ENCODE results near the gene DIAPH3. TPM values are rescaled to one million over a fixed set of nuclear protein-coding genes. Genes with fewer than 3 reads are reported as not detected.

Gene DIAPH3
- total and polyA plus RNA-seq, 2 of the 8 experiments (the other 6 are each of a cell fraction or from before 2014, with no cell fraction given), result 8.0 to 30.8 TPM

DNA sequence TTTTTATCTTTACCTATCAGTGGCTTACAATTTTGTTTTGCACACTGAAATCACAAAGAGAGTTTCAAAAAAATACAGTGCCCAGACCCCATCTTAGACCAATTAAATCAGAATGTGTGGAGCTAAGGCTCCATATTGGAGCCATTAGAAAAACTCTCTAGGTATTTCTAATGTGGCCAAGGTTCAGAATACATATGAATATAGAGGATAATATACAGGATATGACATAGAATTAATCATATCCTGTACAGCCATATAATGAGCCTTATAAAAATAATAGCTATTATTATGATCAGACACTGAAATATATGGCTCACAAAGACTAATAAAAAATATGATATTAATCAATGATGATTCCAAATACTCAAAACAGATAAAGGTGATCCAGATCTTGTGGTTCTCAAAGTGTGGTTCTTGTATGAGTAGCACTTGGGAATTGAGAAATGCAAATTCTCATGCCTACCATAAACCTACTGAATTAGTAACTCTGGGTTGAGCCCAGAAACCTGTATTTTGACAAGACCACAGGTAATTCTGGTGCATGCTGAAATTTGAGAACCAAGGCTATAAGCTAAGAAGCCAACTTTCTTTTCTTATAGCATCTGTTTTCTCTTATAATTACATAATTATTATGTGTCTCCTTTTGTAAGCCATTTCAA, 408.0 kb downstream of the DIAPH3 start (continued):
- TF ChIP-seq, protein P1, sequence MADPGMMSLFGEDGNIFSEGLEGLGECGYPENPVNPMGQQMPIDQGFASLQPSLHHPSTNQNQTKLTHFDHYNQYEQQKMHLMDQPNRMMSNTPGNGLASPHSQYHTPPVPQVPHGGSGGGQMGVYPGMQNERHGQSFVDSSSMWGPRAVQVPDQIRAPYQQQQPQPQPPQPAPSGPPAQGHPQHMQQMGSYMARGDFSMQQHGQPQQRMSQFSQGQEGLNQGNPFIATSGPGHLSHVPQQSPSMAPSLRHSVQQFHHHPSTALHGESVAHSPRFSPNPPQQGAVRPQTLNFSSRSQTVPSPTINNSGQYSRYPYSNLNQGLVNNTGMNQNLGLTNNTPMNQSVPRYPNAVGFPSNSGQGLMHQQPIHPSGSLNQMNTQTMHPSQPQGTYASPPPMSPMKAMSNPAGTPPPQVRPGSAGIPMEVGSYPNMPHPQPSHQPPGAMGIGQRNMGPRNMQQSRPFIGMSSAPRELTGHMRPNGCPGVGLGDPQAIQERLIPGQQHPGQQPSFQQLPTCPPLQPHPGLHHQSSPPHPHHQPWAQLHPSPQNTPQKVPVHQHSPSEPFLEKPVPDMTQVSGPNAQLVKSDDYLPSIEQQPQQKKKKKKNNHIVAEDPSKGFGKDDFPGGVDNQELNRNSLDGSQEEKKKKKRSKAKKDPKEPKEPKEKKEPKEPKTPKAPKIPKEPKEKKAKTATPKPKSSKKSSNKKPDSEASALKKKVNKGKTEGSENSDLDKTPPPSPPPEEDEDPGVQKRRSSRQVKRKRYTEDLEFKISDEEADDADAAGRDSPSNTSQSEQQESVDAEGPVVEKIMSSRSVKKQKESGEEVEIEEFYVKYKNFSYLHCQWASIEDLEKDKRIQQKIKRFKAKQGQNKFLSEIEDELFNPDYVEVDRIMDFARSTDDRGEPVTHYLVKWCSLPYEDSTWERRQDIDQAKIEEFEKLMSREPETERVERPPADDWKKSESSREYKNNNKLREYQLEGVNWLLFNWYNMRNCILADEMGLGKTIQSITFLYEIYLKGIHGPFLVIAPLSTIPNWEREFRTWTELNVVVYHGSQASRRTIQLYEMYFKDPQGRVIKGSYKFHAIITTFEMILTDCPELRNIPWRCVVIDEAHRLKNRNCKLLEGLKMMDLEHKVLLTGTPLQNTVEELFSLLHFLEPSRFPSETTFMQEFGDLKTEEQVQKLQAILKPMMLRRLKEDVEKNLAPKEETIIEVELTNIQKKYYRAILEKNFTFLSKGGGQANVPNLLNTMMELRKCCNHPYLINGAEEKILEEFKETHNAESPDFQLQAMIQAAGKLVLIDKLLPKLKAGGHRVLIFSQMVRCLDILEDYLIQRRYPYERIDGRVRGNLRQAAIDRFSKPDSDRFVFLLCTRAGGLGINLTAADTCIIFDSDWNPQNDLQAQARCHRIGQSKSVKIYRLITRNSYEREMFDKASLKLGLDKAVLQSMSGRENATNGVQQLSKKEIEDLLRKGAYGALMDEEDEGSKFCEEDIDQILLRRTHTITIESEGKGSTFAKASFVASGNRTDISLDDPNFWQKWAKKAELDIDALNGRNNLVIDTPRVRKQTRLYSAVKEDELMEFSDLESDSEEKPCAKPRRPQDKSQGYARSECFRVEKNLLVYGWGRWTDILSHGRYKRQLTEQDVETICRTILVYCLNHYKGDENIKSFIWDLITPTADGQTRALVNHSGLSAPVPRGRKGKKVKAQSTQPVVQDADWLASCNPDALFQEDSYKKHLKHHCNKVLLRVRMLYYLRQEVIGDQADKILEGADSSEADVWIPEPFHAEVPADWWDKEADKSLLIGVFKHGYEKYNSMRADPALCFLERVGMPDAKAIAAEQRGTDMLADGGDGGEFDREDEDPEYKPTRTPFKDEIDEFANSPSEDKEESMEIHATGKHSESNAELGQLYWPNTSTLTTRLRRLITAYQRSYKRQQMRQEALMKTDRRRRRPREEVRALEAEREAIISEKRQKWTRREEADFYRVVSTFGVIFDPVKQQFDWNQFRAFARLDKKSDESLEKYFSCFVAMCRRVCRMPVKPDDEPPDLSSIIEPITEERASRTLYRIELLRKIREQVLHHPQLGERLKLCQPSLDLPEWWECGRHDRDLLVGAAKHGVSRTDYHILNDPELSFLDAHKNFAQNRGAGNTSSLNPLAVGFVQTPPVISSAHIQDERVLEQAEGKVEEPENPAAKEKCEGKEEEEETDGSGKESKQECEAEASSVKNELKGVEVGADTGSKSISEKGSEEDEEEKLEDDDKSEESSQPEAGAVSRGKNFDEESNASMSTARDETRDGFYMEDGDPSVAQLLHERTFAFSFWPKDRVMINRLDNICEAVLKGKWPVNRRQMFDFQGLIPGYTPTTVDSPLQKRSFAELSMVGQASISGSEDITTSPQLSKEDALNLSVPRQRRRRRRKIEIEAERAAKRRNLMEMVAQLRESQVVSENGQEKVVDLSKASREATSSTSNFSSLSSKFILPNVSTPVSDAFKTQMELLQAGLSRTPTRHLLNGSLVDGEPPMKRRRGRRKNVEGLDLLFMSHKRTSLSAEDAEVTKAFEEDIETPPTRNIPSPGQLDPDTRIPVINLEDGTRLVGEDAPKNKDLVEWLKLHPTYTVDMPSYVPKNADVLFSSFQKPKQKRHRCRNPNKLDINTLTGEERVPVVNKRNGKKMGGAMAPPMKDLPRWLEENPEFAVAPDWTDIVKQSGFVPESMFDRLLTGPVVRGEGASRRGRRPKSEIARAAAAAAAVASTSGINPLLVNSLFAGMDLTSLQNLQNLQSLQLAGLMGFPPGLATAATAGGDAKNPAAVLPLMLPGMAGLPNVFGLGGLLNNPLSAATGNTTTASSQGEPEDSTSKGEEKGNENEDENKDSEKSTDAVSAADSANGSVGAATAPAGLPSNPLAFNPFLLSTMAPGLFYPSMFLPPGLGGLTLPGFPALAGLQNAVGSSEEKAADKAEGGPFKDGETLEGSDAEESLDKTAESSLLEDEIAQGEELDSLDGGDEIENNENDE (IDR thresholded peaks at IDR 0.05; ENCODE audit: insufficient replicate concordance, low read length), result no peak
- TF ChIP-seq NANOG (IDR thresholded peaks at IDR 0.05; ENCODE audit: insufficient read depth, low read depth, low read length, poor library complexity, severe bottlenecking), result no peak
- TF ChIP-seq TEAD4 (IDR thresholded peaks at IDR 0.05; ENCODE audit: low read depth, low read length), result no peak
- no peak for TF ChIP-seq ZNF274 (IDR thresholded peaks at IDR 0.05; ENCODE audit: borderline replicate concordance, extremely low read depth, low read length)
- TF ChIP-seq, protein P2, sequence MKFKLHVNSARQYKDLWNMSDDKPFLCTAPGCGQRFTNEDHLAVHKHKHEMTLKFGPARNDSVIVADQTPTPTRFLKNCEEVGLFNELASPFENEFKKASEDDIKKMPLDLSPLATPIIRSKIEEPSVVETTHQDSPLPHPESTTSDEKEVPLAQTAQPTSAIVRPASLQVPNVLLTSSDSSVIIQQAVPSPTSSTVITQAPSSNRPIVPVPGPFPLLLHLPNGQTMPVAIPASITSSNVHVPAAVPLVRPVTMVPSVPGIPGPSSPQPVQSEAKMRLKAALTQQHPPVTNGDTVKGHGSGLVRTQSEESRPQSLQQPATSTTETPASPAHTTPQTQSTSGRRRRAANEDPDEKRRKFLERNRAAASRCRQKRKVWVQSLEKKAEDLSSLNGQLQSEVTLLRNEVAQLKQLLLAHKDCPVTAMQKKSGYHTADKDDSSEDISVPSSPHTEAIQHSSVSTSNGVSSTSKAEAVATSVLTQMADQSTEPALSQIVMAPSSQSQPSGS (IDR thresholded peaks at IDR 0.05; ENCODE audit: low read length), result no peak
- TF ChIP-seq GTF2F1 (IDR thresholded peaks at IDR 0.05; ENCODE audit: borderline replicate concordance, low read depth, low read length), result no peak
- no peak for TF ChIP-seq SP4 (IDR thresholded peaks at IDR 0.05; ENCODE audit: low read length)
- no peak for TF ChIP-seq HDAC2 (IDR thresholded peaks at IDR 0.05; ENCODE audit: borderline replicate concordance in 1 of 2, low read depth in 2 of 2, low read length in 2 of 2)

Data from H1 (cell line).